ENCODE results near the gene RNF135. TPM values are rescaled to one million over a fixed set of nuclear protein-coding genes. Genes with fewer than 3 reads are reported as not detected.
A peak's percentile ranks its signal among the peaks of the same experiment; 100 is the strongest.

The RNF135 gene
- total RNA-seq, 4 donors from 2014 or later = 24.8 to 37.2 (median 31.7) TPM

- Histone ChIP-seq H3K27me3 (no peaks in the 10 kb centered on the region), H3K4me1 (peaks cover 8 to 12% of the 10 kb centered on the region in 2 donors), H3K27ac (no peak overlapping the region), H3K4me3 (replicated peaks in 1 of 3) (no peak overlapping the region), H3K9me3 (no peaks in the 10 kb centered on the region), H3K36me3 (peaks cover 0 to 11% of the 10 kb centered on the region in 2 donors)
- TF ChIP-seq CTCF (IDR thresholded peaks at IDR 0.05) (no peak), POLR2A (IDR thresholded peaks at IDR 0.05) (no peak)
- intact Hi-C loops (cut with DNase I) = no loop called here
- DNase-seq = peak in 1 of 2 donors; percentile 19
- 73 to 81% methylated on average over 8 of the region's 8 CpGs for WGBS, 2 donors
These were observed 11.0 kb downstream of the RNF135 start for GRCh38 chr17:30981531-30982519.

GRCh38 chr17:30982855-30983254, 12.0 kb downstream of the RNF135 start:
- no peaks in the 10 kb centered on the region for H3K9me3 ChIP-seq
- DNase-seq = no peak
- H3K4me3 ChIP-seq (replicated peaks in 1 of 3) = no peak overlapping the region
- 98% methylated on average over 1 of the region's 1 CpG for WGBS, 2 donors
- intact Hi-C loops (cut with DNase I) = no loop called here
- no peak for TF ChIP-seq POLR2A (IDR thresholded peaks at IDR 0.05)
- no peak for TF ChIP-seq CTCF (IDR thresholded peaks at IDR 0.05)
- H3K36me3 ChIP-seq = peaks cover 0 to 11% of the 10 kb centered on the region in 2 donors
- H3K4me1 ChIP-seq = peaks cover 8 to 11% of the 10 kb centered on the region in 2 donors
- no peak overlapping the region for H3K27ac ChIP-seq
- no peaks in the 10 kb centered on the region for H3K27me3 ChIP-seq

- no peak overlapping the region for H3K4me3 ChIP-seq (replicated peaks in 1 of 3)
- no peak overlapping the region for H3K27ac ChIP-seq
- no peaks in the 10 kb centered on the region for H3K9me3 ChIP-seq
- no peak for DNase-seq
- peaks cover 3% of the 10 kb centered on the region in 2 donors for H3K36me3 ChIP-seq
- H3K27me3 ChIP-seq = no peaks in the 10 kb centered on the region
- TF ChIP-seq CTCF (IDR thresholded peaks at IDR 0.05) (no peak), POLR2A (IDR thresholded peaks at IDR 0.05) (no peak)
- whole genome bisulfite sequencing, 2 donors = 92 to 95% methylated on average over 3 of the region's 3 CpGs
- H3K4me1 ChIP-seq = no peaks in the 10 kb centered on the region
- intact Hi-C loops (cut with DNase I) = no loop called here
These were observed 19.6 kb downstream of the RNF135 start for GRCh38 chr17:30990458-30990857.

- WGBS, 2 donors = 98 to 100% methylated on average over 3 of the region's 3 CpGs
- intact Hi-C loops (cut with DNase I) = no loop called here
- DNase-seq = no peak
- H3K27ac ChIP-seq = no peak overlapping the region
- peaks cover 6 to 12% of the 10 kb centered on the region in 2 donors for H3K36me3 ChIP-seq
- TF ChIP-seq POLR2A (IDR thresholded peaks at IDR 0.05) (no peak), CTCF (IDR thresholded peaks at IDR 0.05) (no peak)
- no peaks in the 10 kb centered on the region for H3K27me3 ChIP-seq
- no peak overlapping the region for H3K4me3 ChIP-seq (replicated peaks in 1 of 3)
- no peaks in the 10 kb centered on the region for H3K9me3 ChIP-seq
- H3K4me1 ChIP-seq = no peaks in the 10 kb centered on the region
These were observed 21.7 kb downstream of the RNF135 start for GRCh38 chr17:30992551-30992950.

- 96 to 100% methylated on average over 3 of the region's 3 CpGs for WGBS, 2 donors
- Histone ChIP-seq H3K27ac (no peak overlapping the region), H3K9me3 (no peaks in the 10 kb centered on the region), H3K4me3 (replicated peaks in 1 of 3) (no peak overlapping the region), H3K36me3 (peaks cover 27 to 33% of the 10 kb centered on the region in 2 donors), H3K4me1 (no peaks in the 10 kb centered on the region), H3K27me3 (no peaks in the 10 kb centered on the region)
- DNase-seq = no peak
- TF ChIP-seq POLR2A (IDR thresholded peaks at IDR 0.05) = no peak
- TF ChIP-seq CTCF (IDR thresholded peaks at IDR 0.05) = no peak
- intact Hi-C loops (cut with DNase I) = no loop called here
These were observed 24.5 kb downstream of the RNF135 start for GRCh38 chr17:30995347-30995746.
